K562 (cell line): ENCODE results near the gene GRK4. TPM values are rescaled to one million over a fixed set of nuclear protein-coding genes. Genes with fewer than 3 reads are reported as not detected.

Experiments
- ARNT ChIP-seq, 2 experiments: fragments of 450-650 bp; IDR thresholded peaks; 2 replicates each; pipeline ENCODE4 v1.6.1; 2016; ENCODE audit warnings: mild to moderate bottlenecking in 1 of 2
- CBX8 ChIP-seq: fragments of 200-600 bp; sonication (generic); IDR thresholded peaks from 2 replicates; pipeline ENCODE4 v1.6.1; 2012; ENCODE audit warnings: borderline replicate concordance, mixed run types, low read depth, mild to moderate bottlenecking, moderate library complexity, mixed read lengths, low read length, control low read depth, inconsistent platforms; ENCODE audit not compliant: poor library complexity, severe bottlenecking; ENCODE audit errors: extremely low read depth
- DIDO1 ChIP-seq: fragments of 450-650 bp; IDR thresholded peaks from 2 replicates; pipeline ENCODE4 v1.6.1; 2016; ENCODE audit warnings: low read depth, missing biosample characterization, missing genetic modification characterization
- DMBX1 ChIP-seq: fragments of 250-450 bp; sonication (Bioruptor Pico); IDR thresholded peaks from 2 replicates; pipeline ENCODE4 v1.8.0; 2022; ENCODE audit warnings: inconsistent platforms, mild to moderate bottlenecking, moderate library complexity, borderline replicate concordance
- FOXA3 ChIP-seq, 2 experiments: fragments of 450-650 bp in 1 of 2; sonication (generic) in 1 of 2; formaldehyde crosslinking; IDR thresholded peaks in 1 of 2; conservative IDR thresholded peaks in 1 of 2; 2 replicates each; pipeline versions ENCODE4 v1.4.0 to v1.8.0; 2020 to 2022; ENCODE audit warnings: mild to moderate bottlenecking in 2 of 2, missing genetic modification reagents in 1 of 2
- FOXK2 ChIP-seq, 2 experiments: fragments of 450-650 bp; IDR thresholded peaks in 1 of 2; conservative IDR thresholded peaks in 1 of 2; 2 replicates each; pipeline ENCODE4 v1.6.1; 2016; ENCODE audit warnings: low read depth in 2 of 2, mild to moderate bottlenecking in 1 of 2
- FOXP1 ChIP-seq: sonication (generic); formaldehyde crosslinking; IDR thresholded peaks from 2 replicates; pipeline ENCODE4 v1.8.0; 2022; ENCODE audit warnings: mild to moderate bottlenecking, missing genetic modification reagents
- HDAC6 ChIP-seq: IDR thresholded peaks from 2 replicates; pipeline ENCODE4 v1.6.1; 2012; ENCODE audit warnings: low read depth, mild to moderate bottlenecking, control low read depth, inconsistent platforms, low read length, moderate library complexity
- NBN ChIP-seq: fragments of 450-650 bp; IDR thresholded peaks from 2 replicates; pipeline ENCODE4 v1.6.1; 2016; ENCODE audit warnings: low read depth, mild to moderate bottlenecking
- POLR2B ChIP-seq: fragments of 450-650 bp; IDR thresholded peaks from 2 replicates; pipeline ENCODE4 v1.6.1; 2018; ENCODE audit warnings: low read depth; ENCODE audit not compliant: partially characterized antibody
- TCF7L2 ChIP-seq: fragments of 150-350 bp; IDR thresholded peaks from 2 replicates; pipeline ENCODE4 v1.6.1; 2016; ENCODE audit warnings: low read depth, mild to moderate bottlenecking, low read length, moderate library complexity
- TFAM ChIP-seq: fragments of 250-450 bp; sonication (Bioruptor Pico); conservative IDR thresholded peaks from 2 replicates; pipeline ENCODE4 v1.5.0; 2021; ENCODE audit warnings: mild to moderate bottlenecking, moderate library complexity
- WHSC1 ChIP-seq: IDR thresholded peaks from one replicate; pipeline ENCODE4 v1.6.1; 2012; ENCODE audit warnings: low read length, control low read depth, inconsistent platforms
- XRCC3 ChIP-seq: fragments of 450-650 bp; IDR thresholded peaks from 2 replicates; pipeline ENCODE4 v1.6.1; 2017; ENCODE audit warnings: mild to moderate bottlenecking, moderate library complexity
- ZFP36 ChIP-seq: fragments of 150-350 bp; IDR thresholded peaks from 2 replicates; pipeline ENCODE4 v1.6.1; 2018; ENCODE audit warnings: low read length, low read depth; ENCODE audit not compliant: partially characterized antibody
- ZKSCAN1 ChIP-seq: fragments of 150-350 bp; IDR thresholded peaks from 2 replicates; pipeline ENCODE4 v1.6.1; 2016; ENCODE audit warnings: low read depth, low read length
- ZNF134 ChIP-seq: fragments of 250-450 bp; sonication (Bioruptor Pico); conservative IDR thresholded peaks from 2 replicates; pipeline ENCODE4 v1.4.0; 2020
- polyA plus RNA-seq, 8 experiments: library from polyadenylated mRNA; depleted of rRNA in 4 of 8; stranded (reverse) in 5 of 8; unstranded in 3 of 8; fragments of >200 nt; fragmentation: Nextera tagmentation in 2 of 8; fragmentation: Illumina TruSeq in 1 of 8; extraction: Ambion mirVana in 2 of 8; extraction: Trizol in 1 of 8; gene quantifications; 2 replicates each; pipeline versions ENCODE4 v1.2.1 to v1.2.3, GENCODE V29; 2011 to 2014; ENCODE audit warnings: inconsistent platforms in 1 of 8, missing spikeins in 1 of 8
- total RNA-seq, 7 experiments: library from RNA; depleted of rRNA in 6 of 7; stranded (reverse); fragments of >200 nt in 6 of 7; fragmentation: Illumina TruSeq in 2 of 7; extraction: Trizol in 2 of 7; gene quantifications; 2 replicates each; pipeline versions ENCODE4 v1.2.1 to v1.2.3, GENCODE V29; 2011 to 2021; ENCODE audit warnings: low replicate concordance in 1 of 7
- TF ChIP-seq, protein P1 (sequence below): fragments of 450-650 bp; IDR thresholded peaks from 2 replicates; pipeline ENCODE4 v1.6.1; 2016; ENCODE audit warnings: borderline replicate concordance
- TF ChIP-seq, protein P2 (sequence below): fragments of 250-450 bp; sonication (Bioruptor Pico); IDR thresholded peaks from 2 replicates; pipeline ENCODE4 v1.5.0; 2021
- TF ChIP-seq, protein P3 (sequence below): sonication (generic); formaldehyde crosslinking; IDR thresholded peaks from 2 replicates; pipeline ENCODE4 v1.8.1; 2022; ENCODE audit warnings: missing genetic modification reagents
- TF ChIP-seq, protein P4 (sequence below), 2 experiments: fragments of 450-650 bp in 1 of 2; sonication (generic) in 1 of 2; formaldehyde crosslinking in 1 of 2; IDR thresholded peaks in 1 of 2; conservative IDR thresholded peaks in 1 of 2; 2 replicates each; pipeline versions ENCODE4 v1.6.1 to v1.8.1; 2016 to 2023; ENCODE audit warnings: mild to moderate bottlenecking in 2 of 2, moderate library complexity in 2 of 2, inconsistent platforms in 1 of 2, missing genetic modification reagents in 1 of 2

GRK4 gene
- total and polyA plus RNA-seq, 9 of the 15 experiments (the other 6 are each of a cell fraction or from before 2014, with no cell fraction given): 1.1 to 4.8 (median 2.6) TPM

DNA sequence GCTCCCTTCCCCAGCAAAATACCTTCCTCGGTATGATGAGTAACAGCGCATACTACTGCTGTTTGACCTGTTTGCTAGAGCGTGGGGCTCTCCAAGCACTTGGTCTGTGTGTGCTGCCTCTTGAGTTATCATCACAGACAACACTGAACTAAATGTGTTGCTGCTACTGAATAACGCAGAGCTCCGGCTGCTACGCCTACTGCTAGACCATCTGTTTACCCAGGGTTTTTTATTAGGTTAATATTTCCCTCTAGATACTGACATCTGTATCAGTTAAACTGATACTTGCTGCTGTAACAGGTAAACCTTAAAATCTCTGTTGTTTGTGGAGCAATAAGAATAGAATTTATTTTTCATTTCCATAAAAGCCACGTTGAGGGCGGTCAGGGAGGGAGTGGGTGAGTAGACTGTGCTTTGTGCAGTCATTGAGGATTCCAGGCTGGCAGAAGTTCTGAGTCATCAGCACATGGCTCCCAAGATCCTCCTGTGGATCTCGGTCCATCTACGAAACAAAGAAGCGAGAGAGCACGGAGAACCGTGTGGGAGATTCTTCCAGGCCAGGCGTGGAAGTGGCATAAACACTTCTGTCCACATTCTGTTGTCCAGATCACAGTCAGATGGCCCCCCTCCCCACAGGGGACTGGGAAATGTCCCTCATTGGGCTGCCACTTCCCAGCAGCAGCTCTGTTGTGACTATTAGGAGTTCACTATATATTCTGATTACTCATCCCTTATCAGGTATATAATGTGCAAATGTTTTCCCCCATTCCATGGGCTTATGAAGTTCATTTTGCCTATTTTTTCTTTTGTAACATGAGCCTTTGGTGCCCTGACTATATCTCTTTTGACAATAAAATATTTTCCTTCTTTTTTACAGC, 14.1 kb downstream of the GRK4 start (continued):
- TF ChIP-seq, protein P1, sequence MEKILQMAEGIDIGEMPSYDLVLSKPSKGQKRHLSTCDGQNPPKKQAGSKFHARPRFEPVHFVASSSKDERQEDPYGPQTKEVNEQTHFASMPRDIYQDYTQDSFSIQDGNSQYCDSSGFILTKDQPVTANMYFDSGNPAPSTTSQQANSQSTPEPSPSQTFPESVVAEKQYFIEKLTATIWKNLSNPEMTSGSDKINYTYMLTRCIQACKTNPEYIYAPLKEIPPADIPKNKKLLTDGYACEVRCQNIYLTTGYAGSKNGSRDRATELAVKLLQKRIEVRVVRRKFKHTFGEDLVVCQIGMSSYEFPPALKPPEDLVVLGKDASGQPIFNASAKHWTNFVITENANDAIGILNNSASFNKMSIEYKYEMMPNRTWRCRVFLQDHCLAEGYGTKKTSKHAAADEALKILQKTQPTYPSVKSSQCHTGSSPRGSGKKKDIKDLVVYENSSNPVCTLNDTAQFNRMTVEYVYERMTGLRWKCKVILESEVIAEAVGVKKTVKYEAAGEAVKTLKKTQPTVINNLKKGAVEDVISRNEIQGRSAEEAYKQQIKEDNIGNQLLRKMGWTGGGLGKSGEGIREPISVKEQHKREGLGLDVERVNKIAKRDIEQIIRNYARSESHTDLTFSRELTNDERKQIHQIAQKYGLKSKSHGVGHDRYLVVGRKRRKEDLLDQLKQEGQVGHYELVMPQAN: no peak
- TF ChIP-seq, protein P2, sequence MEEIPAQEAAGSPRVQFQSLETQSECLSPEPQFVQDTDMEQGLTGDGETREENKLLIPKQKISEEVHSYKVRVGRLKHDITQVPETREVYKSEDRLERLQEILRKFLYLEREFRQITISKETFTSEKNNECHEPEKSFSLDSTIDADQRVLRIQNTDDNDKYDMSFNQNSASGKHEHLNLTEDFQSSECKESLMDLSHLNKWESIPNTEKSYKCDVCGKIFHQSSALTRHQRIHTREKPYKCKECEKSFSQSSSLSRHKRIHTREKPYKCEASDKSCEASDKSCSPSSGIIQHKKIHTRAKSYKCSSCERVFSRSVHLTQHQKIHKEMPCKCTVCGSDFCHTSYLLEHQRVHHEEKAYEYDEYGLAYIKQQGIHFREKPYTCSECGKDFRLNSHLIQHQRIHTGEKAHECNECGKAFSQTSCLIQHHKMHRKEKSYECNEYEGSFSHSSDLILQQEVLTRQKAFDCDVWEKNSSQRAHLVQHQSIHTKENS: no peak
- TF ChIP-seq POLR2B (no peak), ZKSCAN1 (no peak), TCF7L2 (no peak), DIDO1 (tag) (no peak), CBX8 (no peak), FOXP1 (CRISPR knock-in tag) (no peak), FOXK2 (conservative IDR thresholded peaks at IDR 0.05 in 1 of 2, IDR thresholded peaks at IDR 0.05 in 1 of 2; ENCODE audit: low read depth in 2 of 2) (no peak), ZNF134 (CRISPR knock-in tag) (no peak), TFAM (CRISPR knock-in tag) (no peak), WHSC1 (no peak), NBN (no peak), XRCC3 (no peak), ZFP36 (no peak), HDAC6 (no peak), DMBX1 (0 out of 2 replicates have a peak, but pooled peaks have one; percentile 26), ARNT (IDR thresholded peaks at IDR 0.05) (no peak), FOXA3 (CRISPR knock-in tag; conservative IDR thresholded peaks at IDR 0.05 in 1 of 2, IDR thresholded peaks at IDR 0.05 in 1 of 2) (no peak)
- TF ChIP-seq, protein P3, sequence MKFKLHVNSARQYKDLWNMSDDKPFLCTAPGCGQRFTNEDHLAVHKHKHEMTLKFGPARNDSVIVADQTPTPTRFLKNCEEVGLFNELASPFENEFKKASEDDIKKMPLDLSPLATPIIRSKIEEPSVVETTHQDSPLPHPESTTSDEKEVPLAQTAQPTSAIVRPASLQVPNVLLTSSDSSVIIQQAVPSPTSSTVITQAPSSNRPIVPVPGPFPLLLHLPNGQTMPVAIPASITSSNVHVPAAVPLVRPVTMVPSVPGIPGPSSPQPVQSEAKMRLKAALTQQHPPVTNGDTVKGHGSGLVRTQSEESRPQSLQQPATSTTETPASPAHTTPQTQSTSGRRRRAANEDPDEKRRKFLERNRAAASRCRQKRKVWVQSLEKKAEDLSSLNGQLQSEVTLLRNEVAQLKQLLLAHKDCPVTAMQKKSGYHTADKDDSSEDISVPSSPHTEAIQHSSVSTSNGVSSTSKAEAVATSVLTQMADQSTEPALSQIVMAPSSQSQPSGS: no peak
- TF ChIP-seq, protein P4, sequence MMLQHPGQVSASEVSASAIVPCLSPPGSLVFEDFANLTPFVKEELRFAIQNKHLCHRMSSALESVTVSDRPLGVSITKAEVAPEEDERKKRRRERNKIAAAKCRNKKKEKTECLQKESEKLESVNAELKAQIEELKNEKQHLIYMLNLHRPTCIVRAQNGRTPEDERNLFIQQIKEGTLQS (IDR thresholded peaks at IDR 0.05): peak; percentile 83
- TF ChIP-seq, protein P4 (CRISPR knock-in tag; conservative IDR thresholded peaks at IDR 0.05): no peak
